Measurements from ENCODE around the gene SVIP.

The SVIP gene

GRCh38 chr11:22829231-22830081 lies at the start of gene SVIP:
Gene SVIP, minus strand, starts transcription at chr11:22829801. Its CDS starts 53 bp downstream, at chr11:22829748.
- peak; percentile 88 to 93 for DNase-seq (ENCODE audit: extremely low read depth in 1 of 2, low read depth in 1 of 2)

GRCh38 chr11:22878604-22879003 lies 49.0 kb upstream of the SVIP start:
- DNase-seq (ENCODE audit: extremely low read depth in 1 of 2, low read depth in 1 of 2), result no peak

GRCh38 chr11:22878039-22878438 lies 48.4 kb upstream of the SVIP start:
- DNase-seq (ENCODE audit: extremely low read depth in 1 of 2, low read depth in 1 of 2), result no peak

GRCh38 chr11:22875869-22876473 lies 46.4 kb upstream of the SVIP start:
- peak; percentile 7 to 20 for DNase-seq (ENCODE audit: extremely low read depth in 1 of 2, low read depth in 1 of 2)

GRCh38 chr11:22869325-22869724 lies 39.7 kb upstream of the SVIP start:
- no peak for DNase-seq (ENCODE audit: extremely low read depth in 1 of 2, low read depth in 1 of 2)

GRCh38 chr11:22860241-22860640 lies 30.6 kb upstream of the SVIP start, which contains the start of gene CCDC179:
Gene CCDC179, minus strand, starts transcription at chr11:22860474. Its CDS starts 53 bp downstream, at chr11:22860421.
- no peak for DNase-seq (ENCODE audit: extremely low read depth in 1 of 2, low read depth in 1 of 2)

GRCh38 chr11:22859756-22860155 lies 30.2 kb upstream of the SVIP start:
- DNase-seq (ENCODE audit: extremely low read depth in 1 of 2, low read depth in 1 of 2), result no peak

GRCh38 chr11:22851477-22851876 lies 21.9 kb upstream of the SVIP start:
- no peak for DNase-seq (ENCODE audit: extremely low read depth in 1 of 2, low read depth in 1 of 2)

- DNase-seq (ENCODE audit: extremely low read depth in 1 of 2, low read depth in 1 of 2), result no peak
These were observed 17.1 kb upstream of the SVIP start for GRCh38 chr11:22846726-22847125.

GRCh38 chr11:22832315-22833015 lies 2.9 kb upstream of the SVIP start:
- no peak for DNase-seq (ENCODE audit: extremely low read depth in 1 of 2, low read depth in 1 of 2)

- no peak for DNase-seq (ENCODE audit: extremely low read depth in 1 of 2, low read depth in 1 of 2)
These were observed 447 bp upstream of the SVIP start for GRCh38 chr11:22830082-22830414.

- no peak for DNase-seq (ENCODE audit: extremely low read depth in 1 of 2, low read depth in 1 of 2)
These were observed 1.2 kb downstream of the SVIP start for GRCh38 chr11:22828373-22828772.

- no peak for DNase-seq (ENCODE audit: extremely low read depth in 1 of 2, low read depth in 1 of 2)
These were observed 7.4 kb downstream of the SVIP start for GRCh38 chr11:22822203-22822602.

GRCh38 chr11:22809893-22810292 lies 19.7 kb downstream of the SVIP start:
- no peak for DNase-seq (ENCODE audit: extremely low read depth in 1 of 2, low read depth in 1 of 2)

GRCh38 chr11:22808571-22809197 lies 20.9 kb downstream of the SVIP start:
- DNase-seq (ENCODE audit: extremely low read depth in 1 of 2, low read depth in 1 of 2), result no peak

- DNase-seq (ENCODE audit: extremely low read depth in 1 of 2, low read depth in 1 of 2), result no peak
These were observed 21.6 kb downstream of the SVIP start for GRCh38 chr11:22807855-22808570.

GRCh38 chr11:22807391-22807790 lies 22.2 kb downstream of the SVIP start:
- DNase-seq (ENCODE audit: extremely low read depth in 1 of 2, low read depth in 1 of 2), result no peak

- no peak for DNase-seq (ENCODE audit: extremely low read depth in 1 of 2, low read depth in 1 of 2)
These were observed 26.7 kb downstream of the SVIP start for GRCh38 chr11:22802861-22803260.

- no peak for DNase-seq (ENCODE audit: extremely low read depth in 1 of 2, low read depth in 1 of 2)
These were observed 29.1 kb downstream of the SVIP start for GRCh38 chr11:22800482-22800881.

GRCh38 chr11:22798901-22799300 lies 30.7 kb downstream of the SVIP start:
- DNase-seq (ENCODE audit: extremely low read depth in 1 of 2, low read depth in 1 of 2), result no peak

- DNase-seq (ENCODE audit: extremely low read depth in 1 of 2, low read depth in 1 of 2), result no peak
These were observed 32.6 kb downstream of the SVIP start for GRCh38 chr11:22797047-22797446.

All from activated CD8-positive, alpha-beta memory T cell treated with anti-CD3 and anti-CD28 coated beads for 1 hour (primary cell).